Vagina (tissue), 2 donors: ENCODE measurements around the gene FAM163A.
"Not testable (repeated sequence)": the region's sequence is repeated elsewhere in the genome, so short reads cannot be mapped to it uniquely, and the experiment has no call there.

Source experiments
- CTCF ChIP-seq, 3 experiments: fragments of 450-650 bp in 2 of 3; fragments of 200-600 bp in 1 of 3; sonication (generic) in 1 of 3; IDR thresholded peaks; one replicate each; pipeline ENCODE4 v1.5.1; 2017 to 2019; ENCODE audit warnings: antibody characterized with exemption in 3 of 3, mild to moderate bottlenecking in 2 of 3, moderate library complexity in 2 of 3
- POLR2A ChIP-seq, 2 donors: fragments of 450-650 bp; IDR thresholded peaks; one replicate each; pipeline ENCODE4 v1.6.1; 2017; ENCODE audit warnings: antibody characterized with exemption in 2 of 2, mild to moderate bottlenecking in 2 of 2, moderate library complexity in 2 of 2
- POLR2AphosphoS5 ChIP-seq, 2 donors: sonication (generic); formaldehyde crosslinking; IDR thresholded peaks; one replicate each; pipeline ENCODE4 v1.9.0; 2017; ENCODE audit warnings: antibody characterized with exemption in 2 of 2, mild to moderate bottlenecking in 2 of 2, low read depth in 1 of 2; ENCODE audit not compliant: insufficient read depth in 1 of 2

GRCh38 chr1:179694530-179694929 is 48.6 kb upstream of the FAM163A start:
- not testable (repeated sequence) for TF ChIP-seq POLR2AphosphoS5 (IDR thresholded peaks at IDR 0.05; ENCODE audit: insufficient read depth in 1 of 2, low read depth in 1 of 2); CTCF (IDR thresholded peaks at IDR 0.05); POLR2A (IDR thresholded peaks at IDR 0.05)
